Measurements from ENCODE around the gene TDRD6.
"Not testable (repeated sequence)": the region's sequence is repeated elsewhere in the genome, so short reads cannot be mapped to it uniquely, and the experiment has no call there.

The TDRD6 gene

GRCh38 chr6:46687619-46688097, at the start of gene TDRD6:
TDRD6 (plus strand) TSS chr6:46687885; CDS start chr6:46688129, 244 bp downstream.
- DNase-seq (ENCODE audit: low read depth): no peak

GRCh38 chr6:46637933-46638332, 49.8 kb upstream of the TDRD6 start:
- no peak for DNase-seq (ENCODE audit: low read depth)

GRCh38 chr6:46638650-46639049, 49.0 kb upstream of the TDRD6 start:
- DNase-seq (ENCODE audit: low read depth): no peak

GRCh38 chr6:46642928-46643751, 44.5 kb upstream of the TDRD6 start:
- no peak for DNase-seq (ENCODE audit: low read depth)

- DNase-seq (ENCODE audit: low read depth): no peak
Measured at GRCh38 chr6:46645265-46645664, 42.4 kb upstream of the TDRD6 start.

- not testable (repeated sequence) for DNase-seq (ENCODE audit: low read depth)
Measured at GRCh38 chr6:46648108-46648507, 39.6 kb upstream of the TDRD6 start.

GRCh38 chr6:46648869-46649492, 38.7 kb upstream of the TDRD6 start:
- peak; percentile 35 for DNase-seq (ENCODE audit: low read depth)

- peak; percentile 96 for DNase-seq (ENCODE audit: low read depth)
Measured at GRCh38 chr6:46651006-46651405, 36.7 kb upstream of the TDRD6 start.

GRCh38 chr6:46651816-46652215, 35.9 kb upstream of the TDRD6 start:
- no peak for DNase-seq (ENCODE audit: low read depth)

GRCh38 chr6:46652232-46652602, 35.5 kb upstream of the TDRD6 start:
- no peak for DNase-seq (ENCODE audit: low read depth)

- DNase-seq (ENCODE audit: low read depth): peak; percentile 86
Measured at GRCh38 chr6:46652603-46653438, 34.9 kb upstream of the TDRD6 start, which contains the start of the genes CYP39A1 and SLC25A27. CYP39A1 (minus strand) TSS chr6:46652818; CDS start chr6:46652582, 236 bp downstream. SLC25A27 (plus strand) TSS chr6:46652975; CDS start chr6:46653193, 218 bp downstream.

GRCh38 chr6:46653439-46654195, 34.1 kb upstream of the TDRD6 start:
- DNase-seq (ENCODE audit: low read depth): no peak

- no peak for DNase-seq (ENCODE audit: low read depth)
Measured at GRCh38 chr6:46655803-46656202, 31.9 kb upstream of the TDRD6 start.

- DNase-seq (ENCODE audit: low read depth): no peak
Measured at GRCh38 chr6:46657642-46658041, 30.0 kb upstream of the TDRD6 start.

- no peak for DNase-seq (ENCODE audit: low read depth)
Measured at GRCh38 chr6:46661483-46661882, 26.2 kb upstream of the TDRD6 start.

- DNase-seq (ENCODE audit: low read depth): no peak
Measured at GRCh38 chr6:46667377-46667776, 20.3 kb upstream of the TDRD6 start.

GRCh38 chr6:46674410-46674809, 13.3 kb upstream of the TDRD6 start:
- no peak for DNase-seq (ENCODE audit: low read depth)

- no peak for DNase-seq (ENCODE audit: low read depth)
Measured at GRCh38 chr6:46676604-46677313, 10.9 kb upstream of the TDRD6 start.

- no peak for DNase-seq (ENCODE audit: low read depth)
Measured at GRCh38 chr6:46677314-46677654, 10.4 kb upstream of the TDRD6 start.

- no peak for DNase-seq (ENCODE audit: low read depth)
Measured at GRCh38 chr6:46684771-46685170, 2.9 kb upstream of the TDRD6 start.
